ENCODE data around the gene REL.

GRCh38 chr2:60934165-60934722 lies 52.9 kb downstream of the REL start:
- TF ChIP-seq CTCF (conservative IDR thresholded peaks at IDR 0.05; ENCODE audit: low read depth, low read length) (no peak), EZH2phosphoT487 (IDR thresholded peaks at IDR 0.05; ENCODE audit: borderline replicate concordance, low read length) (no peak)

Measured in PC-3 (cell line).